Inflammatory macrophage treated with lipopolysaccharide for 4 hours (primary cell): ENCODE data around the gene HERC3.

ENCODE experiments used
- DNase-seq: peaks from one replicate; pipeline ENCODE4 v3.0.0-alpha.2; 2020

Gene HERC3

DNA sequence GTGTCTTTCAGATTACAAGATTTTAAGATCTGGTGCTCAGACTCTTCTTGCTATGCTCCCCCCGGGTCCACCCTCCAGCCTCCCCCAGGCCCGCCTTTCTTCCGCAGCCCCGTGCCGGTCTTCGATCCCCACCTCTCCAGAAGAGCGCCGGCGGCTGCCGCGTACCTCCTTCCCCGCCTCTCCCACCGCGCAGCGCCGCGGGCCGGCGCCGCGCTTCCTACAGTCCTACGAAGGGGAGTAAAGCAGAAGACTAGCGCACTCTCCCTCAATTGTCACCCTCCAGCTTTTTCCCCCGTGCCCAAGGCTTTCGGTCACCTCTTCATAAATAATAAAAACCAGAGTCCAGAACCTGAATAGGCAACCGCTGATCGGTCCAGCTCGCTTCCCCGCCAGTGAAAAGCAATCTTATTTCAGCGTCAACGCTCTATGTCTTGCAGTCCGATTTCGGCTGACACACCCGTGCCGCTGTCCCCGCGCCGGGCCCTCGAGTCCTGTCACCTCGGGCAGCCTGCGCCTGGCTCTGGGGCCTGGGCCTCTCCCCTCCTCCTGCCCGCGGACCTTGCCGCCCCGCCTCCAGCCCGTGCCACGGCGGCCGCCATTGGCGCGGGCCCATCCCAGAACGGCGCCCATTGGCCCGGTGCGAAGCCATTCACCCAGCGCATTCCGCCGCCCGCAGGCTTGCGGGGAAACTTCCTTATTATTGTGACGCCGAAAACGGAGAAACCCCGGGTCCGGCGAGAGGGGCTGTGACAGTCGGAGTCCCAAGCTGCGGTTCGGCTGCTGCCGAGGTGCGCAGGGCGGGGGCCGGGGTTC lies at the start of gene HERC3:
Gene HERC3 (plus strand): TSS at position 694 of the 813 bp plus-strand sequence. CDS start 13,344 bp downstream, outside the sequence.
- peak; percentile 94 for DNase-seq

DNA sequence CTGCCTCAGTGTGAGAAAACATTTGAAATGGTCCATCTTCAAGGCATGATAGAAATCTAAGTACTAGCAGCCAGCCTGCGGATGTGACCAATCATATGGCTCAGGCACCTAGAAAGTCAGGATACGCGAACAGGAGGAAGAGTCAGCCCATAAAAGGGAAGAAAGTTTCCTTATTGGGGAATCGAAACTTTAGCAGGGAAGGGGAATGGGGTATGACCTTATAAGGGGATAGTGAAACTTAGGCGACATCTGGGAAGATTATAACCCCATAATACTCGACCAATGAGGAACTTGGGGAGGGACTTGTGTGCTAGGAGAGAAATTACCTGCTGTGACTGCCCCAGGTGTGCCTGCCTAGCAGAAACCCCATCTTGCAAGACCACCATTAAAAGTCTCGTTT lies 42.5 kb upstream of the HERC3 start:
- DNase-seq = peak; percentile 27

DNA sequence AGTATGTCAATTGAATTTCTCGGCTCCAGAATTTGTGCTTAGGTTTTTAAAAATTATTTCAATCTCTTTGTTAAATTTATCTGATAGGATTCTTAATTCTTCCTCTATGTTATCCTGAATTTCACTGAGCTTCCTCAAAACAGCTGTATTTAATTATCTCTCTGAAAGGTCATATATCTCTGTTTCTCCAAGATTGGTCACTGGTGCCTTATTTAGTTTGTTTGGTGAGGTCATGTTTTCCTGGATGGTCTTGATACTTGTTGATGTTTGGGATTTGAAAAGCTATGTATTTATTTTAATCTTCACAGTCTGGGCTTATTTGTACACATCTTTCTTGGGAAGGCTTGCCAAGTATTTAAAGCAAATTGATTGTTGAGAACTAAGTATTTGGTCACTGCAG lies 24.7 kb upstream of the HERC3 start:
- DNase-seq = no peak

DNA sequence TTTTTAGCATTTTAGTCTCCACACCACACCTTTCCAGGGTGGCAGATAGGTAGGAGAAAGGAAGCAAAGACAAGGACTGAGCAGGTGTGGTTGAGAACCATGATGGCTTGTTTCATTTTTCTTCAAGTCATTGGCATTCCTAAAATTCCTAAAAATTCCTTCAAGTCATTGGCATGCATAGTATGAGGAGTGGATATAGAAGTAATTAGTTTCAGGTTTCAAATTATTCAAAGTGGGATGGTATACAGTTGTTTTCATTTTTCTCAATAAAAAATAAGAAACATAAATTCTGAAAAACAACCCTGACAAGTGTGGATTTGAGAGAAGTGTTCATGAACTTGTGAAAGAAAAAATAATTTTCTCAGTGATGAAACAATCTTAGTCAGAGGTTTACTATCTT lies 22.3 kb upstream of the HERC3 start:
- DNase-seq = no peak

DNA sequence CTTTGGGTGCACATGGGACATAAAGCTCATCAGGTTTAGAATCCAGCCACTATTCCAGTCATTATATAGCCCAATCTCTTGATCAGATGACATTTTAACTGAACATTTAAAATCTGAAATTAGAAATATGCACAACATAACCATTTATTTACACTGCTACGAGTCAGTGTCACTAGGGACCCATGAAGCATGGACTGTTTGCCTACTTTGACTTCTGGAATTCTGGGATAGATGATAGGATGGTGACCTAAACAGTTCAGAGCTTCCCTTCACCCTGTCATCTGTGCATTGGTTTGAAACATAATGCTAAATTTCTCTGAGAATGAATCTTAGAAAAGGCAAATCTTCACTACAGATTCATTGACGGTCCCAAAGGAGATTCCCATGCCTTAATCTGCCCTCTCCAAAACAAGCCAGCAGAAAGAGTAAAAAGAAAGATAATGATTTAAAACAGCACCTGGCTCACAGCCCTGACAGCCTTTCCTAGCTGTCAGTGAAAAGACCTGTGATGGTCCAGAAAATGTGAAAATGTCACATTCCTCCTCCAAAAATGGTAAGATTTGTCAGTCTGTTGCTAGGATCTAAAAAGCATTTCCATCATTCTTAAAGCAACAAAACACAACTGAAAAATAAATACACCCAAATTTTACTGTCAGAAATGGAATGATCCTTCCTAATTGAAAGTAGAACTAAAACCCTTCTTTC lies 18.9 kb upstream of the HERC3 start:
- no peak for DNase-seq

DNA sequence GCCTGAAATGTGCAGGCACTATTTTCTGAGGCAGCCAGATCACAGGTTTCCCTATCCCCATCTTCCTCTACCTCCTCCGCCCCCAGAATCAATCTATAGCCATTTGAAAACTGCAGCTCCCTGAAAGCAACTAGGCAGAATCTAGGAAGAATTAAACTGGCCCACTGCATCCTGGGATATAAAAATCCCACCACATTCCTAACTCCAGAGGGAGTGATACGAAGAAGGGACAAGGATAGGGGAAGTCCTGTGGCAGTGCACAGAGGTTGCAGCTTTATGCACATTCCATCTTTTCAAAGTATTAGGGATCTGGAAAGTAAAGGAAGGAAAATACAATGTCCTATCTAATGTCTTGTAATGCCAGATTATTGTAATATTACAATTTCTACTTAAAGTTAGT lies 18.3 kb upstream of the HERC3 start:
- DNase-seq = no peak

DNA sequence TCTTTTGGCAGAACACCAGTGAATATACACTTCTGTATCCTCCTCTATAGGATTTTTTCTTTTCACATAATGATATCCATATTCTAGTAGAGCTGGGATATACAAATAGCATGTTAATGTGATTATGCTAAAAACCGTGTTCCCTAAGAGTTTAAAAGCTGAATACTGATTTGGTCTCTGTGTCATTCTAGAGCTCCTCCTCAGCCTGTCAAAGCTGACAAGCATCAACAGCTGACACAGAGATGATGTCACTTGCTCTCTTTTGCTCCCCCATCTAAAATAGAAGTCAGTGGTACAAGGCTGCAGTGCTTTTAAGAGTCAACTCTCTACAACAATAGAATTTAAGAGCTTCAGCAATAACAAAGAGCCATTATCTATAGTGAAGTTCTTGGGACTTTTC lies 17.1 kb upstream of the HERC3 start:
- no peak for DNase-seq

DNA sequence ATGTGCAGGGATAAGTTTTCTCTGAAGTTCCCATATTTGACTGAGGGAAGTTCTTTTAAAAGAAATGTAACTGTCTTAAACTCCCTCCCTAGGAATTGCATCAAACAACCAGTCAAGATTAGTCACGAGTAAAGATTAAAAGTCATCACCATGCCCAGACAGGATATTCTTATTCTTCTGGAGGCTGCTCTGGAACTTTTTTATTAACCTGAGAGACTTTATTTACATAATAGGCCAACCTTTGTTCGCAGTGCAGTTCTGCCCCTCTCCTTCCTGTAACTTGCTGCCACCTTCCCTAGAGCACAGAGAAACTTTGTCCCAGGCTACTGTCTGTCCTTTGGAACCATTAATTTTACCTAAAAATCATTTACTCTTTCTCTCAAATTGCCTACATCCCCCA lies 9.8 kb upstream of the HERC3 start:
- DNase-seq = peak; percentile 4

DNA sequence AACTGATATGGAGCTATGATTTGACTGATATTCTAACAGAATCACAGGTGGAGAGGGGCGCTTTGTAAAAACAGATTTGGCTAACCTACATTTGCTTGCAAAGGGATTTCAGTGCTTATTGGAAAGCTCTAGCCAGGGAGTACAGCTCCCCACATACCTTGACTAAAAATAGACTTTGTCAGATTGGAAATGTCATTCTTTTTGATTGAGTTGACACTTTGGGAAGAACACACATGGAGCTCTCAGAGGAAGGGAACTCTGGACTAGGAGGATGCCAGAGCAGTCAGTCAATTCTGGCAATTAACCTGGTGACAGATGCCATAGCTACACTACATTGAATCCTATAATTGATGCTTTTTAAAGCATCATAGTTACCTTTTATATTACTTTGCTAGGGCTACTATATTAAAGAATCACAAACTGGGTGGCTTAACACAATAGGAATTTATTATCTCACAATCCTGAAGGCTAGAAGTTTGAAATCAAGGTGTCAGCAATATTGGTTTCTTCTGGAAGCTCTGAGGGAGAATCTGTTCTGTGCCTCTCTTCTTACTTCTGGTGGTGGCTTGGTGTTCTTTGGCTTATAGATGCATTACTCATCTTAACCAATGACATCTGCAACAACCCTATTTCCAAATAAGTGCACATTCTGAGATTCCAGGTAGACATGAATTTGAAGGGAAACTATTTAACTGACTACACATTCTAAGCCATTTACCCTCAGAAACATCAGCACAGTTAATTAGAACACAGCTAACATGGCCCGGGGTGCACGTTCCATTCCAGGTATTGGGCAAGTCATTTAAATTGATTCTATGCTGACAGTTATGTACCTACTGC lies 8.4 kb upstream of the HERC3 start:
- no peak for DNase-seq

DNA sequence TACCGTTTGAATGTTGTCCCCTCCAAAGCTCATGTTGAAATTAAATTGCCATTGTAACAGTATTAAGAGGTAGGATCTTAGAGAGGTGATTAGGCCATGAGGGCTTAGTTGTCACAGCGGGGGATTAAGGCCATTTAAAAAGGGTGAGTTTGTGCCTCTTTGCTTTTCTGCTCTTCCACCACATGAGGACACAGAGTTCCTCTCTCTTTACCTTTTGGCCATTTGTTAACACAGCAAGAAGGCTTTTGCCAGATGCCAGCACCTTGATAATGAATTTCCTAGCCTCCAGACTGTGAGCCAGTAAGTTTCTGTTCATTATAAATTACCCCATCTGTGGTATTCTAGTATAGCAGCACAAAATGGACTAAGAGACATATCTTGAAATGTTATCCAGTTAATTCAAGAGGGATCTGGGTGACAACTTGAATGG lies 7.8 kb upstream of the HERC3 start:
- no peak for DNase-seq

DNA sequence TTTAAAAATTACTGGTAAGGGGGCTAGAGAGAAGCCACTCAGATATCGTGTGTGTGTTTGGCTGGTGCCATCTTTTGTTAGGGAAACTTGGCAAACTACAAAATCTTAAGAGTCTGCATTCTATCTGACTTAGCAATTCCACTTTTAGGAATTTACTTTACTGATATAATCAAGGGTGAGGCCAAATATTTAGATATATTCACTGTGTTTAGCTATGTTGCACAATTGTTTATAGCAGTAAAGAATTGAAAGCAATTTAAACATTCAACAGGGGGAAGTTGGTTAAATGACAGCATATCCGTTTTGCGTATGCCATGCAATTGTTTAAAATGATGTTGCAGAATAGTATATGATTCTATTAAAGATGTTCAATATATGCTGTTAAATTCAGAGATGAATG lies 6.4 kb upstream of the HERC3 start:
- peak; percentile 57 for DNase-seq

DNA sequence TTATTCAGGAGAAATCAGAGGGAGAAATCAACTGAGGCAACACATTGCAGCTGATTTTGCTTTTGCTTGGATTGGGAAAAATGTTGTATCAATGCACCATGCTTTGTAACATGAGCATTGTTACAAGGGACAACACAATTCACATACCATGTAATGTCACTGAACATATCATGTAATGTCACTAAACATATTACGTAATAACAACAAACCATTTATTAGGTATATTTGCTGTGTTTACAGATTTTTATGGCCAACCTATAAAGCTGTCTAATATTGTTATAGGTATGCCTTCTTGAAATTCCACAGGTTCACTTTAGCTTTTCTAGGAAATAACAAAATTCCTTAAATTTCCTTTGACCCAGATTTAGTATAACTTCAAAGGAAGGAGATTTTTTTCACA lies 5.0 kb upstream of the HERC3 start:
- DNase-seq = no peak

DNA sequence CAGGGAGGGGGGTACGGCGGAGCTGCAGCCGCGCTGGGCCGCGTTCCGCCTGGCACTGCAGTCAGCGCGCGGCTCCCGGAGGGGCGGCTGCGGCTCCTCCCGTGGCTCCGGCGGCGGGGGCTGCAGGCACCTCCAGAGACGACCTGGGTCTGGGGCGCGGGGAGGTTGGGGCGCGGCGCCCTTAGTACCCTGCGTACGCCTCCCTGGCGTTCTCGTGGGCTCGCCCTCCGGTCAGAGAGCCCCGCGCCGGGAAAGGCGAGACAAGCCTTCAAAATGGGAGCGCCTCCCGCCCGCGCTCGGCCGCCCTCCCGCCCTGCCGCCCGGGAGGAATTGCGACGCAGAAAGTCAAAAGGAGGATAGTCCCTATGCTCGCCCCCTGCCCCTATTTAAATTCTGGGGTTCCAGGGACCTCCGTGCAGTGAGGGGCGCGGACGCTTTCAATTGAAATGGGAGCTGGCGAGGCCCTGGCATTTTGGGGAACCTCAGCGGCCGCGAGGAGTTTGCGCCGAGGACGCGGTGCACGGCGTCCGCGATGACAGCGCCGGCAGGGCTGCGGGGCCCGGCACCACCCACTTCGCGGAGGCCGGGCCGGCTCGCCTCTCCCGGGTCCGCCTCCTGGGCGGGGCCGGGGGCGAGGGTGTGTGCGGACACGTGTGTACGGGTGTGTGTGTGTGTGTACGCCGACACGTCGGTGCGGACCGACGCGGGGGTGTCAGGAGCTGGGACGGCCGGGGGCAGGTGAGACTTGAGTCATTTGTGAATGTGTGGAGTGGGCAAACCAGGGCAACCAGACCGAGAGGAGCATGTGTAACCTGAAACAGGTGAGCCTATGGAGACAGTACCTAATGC lies 544 bp downstream of the HERC3 start:
- peak; percentile 84 for DNase-seq

DNA sequence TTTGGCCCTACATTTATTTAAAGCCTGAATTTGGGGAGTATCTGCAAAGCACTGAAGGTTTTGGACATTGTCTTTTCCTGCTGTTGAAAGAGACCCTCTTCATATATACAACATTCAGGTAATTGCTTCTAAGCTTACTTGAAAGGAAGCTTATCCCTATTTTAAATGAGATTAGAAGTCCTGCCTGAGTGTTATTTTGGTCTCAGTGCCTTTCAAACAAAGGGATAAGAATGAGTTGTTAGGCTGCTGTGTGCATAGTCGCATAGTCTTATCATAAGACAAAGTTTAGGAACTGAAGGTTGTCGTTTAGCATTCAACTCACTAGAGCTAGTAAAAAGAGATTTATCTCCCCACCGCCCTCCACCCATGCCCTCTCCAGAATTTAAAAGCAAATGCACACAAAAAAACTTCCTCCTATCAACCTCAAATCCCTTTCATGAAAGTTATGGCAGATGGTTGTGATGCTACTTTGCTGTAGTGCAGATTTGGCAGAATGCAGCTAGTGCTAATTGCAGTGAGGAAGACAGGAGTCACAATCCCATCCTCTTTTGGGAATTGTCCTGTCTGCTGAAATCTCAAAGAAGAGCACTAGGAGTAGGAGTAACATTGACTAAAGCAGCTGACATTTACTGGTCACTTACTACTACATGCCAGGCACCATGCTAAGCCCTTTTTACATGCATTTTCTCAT lies 5.8 kb downstream of the HERC3 start:
- DNase-seq = no peak

DNA sequence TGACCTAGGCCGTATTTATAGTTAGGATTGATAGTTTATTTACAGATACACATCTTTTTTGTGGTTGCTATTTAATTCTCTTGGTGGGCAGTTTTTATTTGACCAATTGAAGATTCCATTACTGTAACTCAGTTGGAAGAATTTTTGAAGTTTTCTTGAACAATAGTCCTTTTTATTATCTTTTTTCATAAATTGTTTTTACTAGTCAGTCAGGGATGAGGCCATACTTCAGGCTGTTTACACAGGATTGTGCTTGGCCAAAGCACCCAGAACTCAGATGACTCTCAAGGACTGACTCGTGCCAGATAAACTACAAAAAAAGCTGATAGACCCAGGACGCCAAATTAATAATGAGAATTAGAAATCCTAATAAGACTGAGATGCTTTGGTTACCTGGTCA lies 7.0 kb downstream of the HERC3 start:
- no peak for DNase-seq

DNA sequence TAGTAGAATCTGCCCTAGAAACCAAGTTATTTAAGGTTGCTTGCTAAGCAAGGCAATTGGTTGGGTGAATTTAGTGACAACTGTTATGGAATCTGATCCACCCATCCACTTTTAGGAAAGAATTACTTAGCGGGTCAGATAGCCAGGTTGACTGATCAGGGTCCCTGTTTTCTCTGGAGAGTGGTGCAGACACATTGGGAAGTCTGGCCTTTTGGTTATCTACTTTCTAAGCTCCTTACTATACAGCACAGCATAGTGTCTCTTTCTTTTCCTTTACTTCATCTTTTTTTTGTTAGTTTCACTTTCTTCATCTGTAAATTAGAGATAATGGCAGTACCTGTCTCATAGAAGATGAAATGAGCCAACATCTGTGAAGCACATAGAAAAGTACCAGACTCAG lies 7.4 kb downstream of the HERC3 start:
- DNase-seq = peak; percentile 5

DNA sequence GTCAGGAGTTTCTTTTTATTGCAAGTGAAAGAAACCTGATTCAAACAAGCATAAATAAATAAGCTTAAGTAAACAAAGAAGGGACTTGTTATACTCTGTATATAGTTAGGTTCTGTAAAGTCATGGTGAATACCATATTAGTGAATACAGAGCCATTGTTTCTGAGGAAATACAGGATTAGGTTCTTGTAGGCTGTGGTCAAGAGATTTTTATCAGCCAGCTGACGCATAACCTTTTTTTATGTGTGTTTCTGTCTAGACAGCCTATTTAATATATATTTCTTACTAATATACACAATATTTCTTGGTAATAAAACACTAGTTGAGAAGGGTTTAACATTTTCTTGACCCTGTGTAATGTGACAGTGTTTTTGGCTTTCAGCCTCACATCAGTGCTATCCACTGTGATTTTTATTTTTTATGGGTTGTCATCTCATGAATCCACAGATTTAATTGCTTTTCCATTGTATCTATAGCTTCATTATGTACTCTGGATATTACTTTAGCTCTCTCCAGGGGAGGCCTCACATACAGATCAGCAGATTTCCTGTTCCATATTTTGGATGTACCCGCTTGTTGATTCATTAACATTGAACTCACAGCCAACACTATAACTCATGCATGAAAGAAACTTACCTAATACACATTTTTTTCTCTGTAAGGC lies 8.0 kb downstream of the HERC3 start:
- no peak for DNase-seq

DNA sequence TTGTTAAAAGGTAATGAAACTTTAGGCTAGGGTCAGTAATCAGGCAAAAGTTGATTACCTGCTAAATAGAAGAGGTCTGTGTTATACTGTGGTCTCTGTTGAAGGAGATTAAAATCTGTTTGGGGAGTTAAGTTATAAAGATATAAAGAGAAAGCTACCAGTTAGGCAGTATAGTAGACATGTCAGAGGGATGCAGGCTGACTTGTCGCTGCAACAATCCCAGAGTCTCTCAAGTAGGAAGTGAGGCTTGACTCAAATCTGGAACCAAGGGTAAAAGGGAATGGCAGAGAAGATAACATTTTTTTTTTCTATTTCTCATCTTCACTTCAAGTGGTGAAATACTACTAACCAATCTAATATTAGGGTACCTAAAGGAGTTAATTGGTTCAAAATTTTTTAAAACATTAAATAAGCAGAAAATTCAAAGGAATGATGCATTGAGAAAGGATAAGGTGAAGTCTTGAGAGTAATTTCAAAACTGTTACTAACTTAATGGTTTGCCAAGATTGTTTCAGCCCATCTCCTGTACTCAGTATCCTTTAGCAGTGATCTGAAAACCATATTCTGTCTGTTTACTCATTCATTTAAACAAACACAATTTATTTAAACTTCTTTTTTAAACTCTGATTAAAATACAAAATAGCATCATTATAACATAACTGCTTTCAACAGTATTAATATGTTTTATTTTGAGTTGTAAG lies 12.8 kb downstream of the HERC3 start:
- no peak for DNase-seq

DNA sequence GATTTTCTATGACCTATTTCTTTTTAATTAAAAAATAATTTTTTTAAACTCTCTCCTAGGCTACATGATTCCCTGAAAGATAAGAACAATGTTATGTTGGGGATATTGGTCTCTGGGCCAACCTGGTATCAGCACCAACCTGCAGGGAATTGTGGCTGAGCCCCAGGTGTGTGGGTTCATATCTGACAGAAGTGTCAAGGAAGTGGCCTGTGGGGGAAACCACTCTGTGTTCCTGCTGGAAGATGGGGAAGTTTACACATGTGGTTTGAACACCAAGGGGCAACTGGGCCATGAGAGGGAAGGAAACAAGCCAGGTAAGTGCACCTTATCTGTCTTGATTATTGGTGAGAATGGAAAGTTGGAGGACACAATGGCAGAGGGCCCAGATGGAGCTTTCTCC lies 13.5 kb downstream of the HERC3 start:
- DNase-seq = no peak

DNA sequence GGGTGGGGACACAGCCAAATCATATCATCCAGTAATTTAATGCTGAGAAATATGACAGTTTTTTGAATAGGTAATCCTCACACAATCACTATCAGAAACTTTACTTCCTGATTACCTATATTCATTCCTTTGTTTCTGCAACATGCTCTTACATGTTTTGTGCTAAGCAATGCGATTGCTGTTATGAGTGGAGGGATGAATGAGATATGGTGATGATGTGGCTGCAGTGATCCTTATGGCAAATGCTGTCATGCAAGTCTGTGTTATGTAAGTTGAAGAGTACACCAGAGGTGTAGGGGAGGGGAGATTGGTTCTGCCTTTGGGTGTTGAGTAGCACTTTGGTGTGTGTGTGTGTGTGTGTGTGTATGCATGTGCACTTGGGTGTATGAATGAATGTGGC lies 14.6 kb downstream of the HERC3 start:
- DNase-seq = no peak

DNA sequence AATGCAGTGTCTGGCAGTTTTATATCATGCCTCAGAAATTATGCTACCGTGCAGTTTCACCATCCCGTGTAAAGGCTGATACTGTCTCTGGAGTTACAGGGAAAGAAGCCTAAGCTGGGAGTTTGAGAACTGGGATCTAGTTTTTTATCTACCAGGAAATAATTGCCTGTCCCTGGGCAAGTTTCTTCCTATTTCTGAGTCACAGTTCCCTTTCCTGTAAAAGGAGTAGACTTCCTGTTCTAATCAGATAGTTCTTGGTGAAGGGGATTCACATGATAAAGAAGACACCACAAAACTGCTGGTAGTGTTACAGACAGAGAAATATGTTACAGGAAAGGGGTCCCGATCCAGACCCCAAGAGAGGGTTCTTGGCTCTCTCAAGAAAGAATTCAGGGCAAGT lies 17.1 kb downstream of the HERC3 start:
- peak; percentile 57 for DNase-seq
